Breast epithelium (tissue), 3 donors: ENCODE data around the gene CLEC1A.
"Not testable (repeated sequence)": the region's sequence is repeated elsewhere in the genome, so short reads cannot be mapped to it uniquely, and the experiment has no call there.

ENCODE experiments used
- CTCF ChIP-seq, 3 donors: fragments of 450-650 bp; IDR thresholded peaks; one replicate each; pipeline ENCODE4 v1.5.1; 2016 to 2017; ENCODE audit warnings: antibody characterized with exemption in 3 of 3, mild to moderate bottlenecking in 3 of 3, moderate library complexity in 3 of 3
- POLR2A ChIP-seq: fragments of 450-650 bp; IDR thresholded peaks from one replicate; pipeline ENCODE4 v1.6.1; 2016; ENCODE audit warnings: antibody characterized with exemption, mild to moderate bottlenecking, moderate library complexity

- not testable (repeated sequence) for TF ChIP-seq POLR2A; CTCF (IDR thresholded peaks at IDR 0.05)
Measured at GRCh38 chr12:10026666-10027065, 72.1 kb downstream of the CLEC1A start.
